ENCODE measurements around the gene GJB4. TPM values are rescaled to one million over a fixed set of nuclear protein-coding genes. Genes with fewer than 3 reads are reported as not detected.
"Not testable (repeated sequence)": the region's sequence is repeated elsewhere in the genome, so short reads cannot be mapped to it uniquely, and the experiment has no call there.

Gene GJB4
- total and polyA plus RNA-seq, 2 donors = 0.42 to 0.84 TPM

GRCh38 chr1:34721646-34722355 lies 37.7 kb upstream of the GJB4 start:
- Histone ChIP-seq H3K9me3 (ENCODE audit: control insufficient read depth in 2 of 2, insufficient read depth in 1 of 2, low read length in 1 of 2) (no peaks in the 10 kb centered on the region), H3K36me3 (ENCODE audit: control insufficient read depth in 2 of 2, insufficient read depth in 2 of 2, low read length in 1 of 2) (no peaks in the 10 kb centered on the region), H3K27ac (ENCODE audit: low read depth in 1 of 2, low read length in 1 of 2) (no peak overlapping the region), H3K4me1 (ENCODE audit: control insufficient read depth in 2 of 2, insufficient read depth in 2 of 2, low read length in 2 of 2) (no peaks in the 10 kb centered on the region), H3K27me3 (ENCODE audit: control insufficient read depth in 2 of 2, insufficient read depth in 1 of 2, low read length in 1 of 2) (no peaks in the 10 kb centered on the region), H3K4me3 (ENCODE audit: low read length in 2 of 2) (no peak overlapping the region)
- no peak for DNase-seq (ENCODE audit: low read depth in 6 of 9, low spot score in 9 of 9)
- 69% methylated on average over 6 of the region's 6 CpGs for WGBS

GRCh38 chr1:34726861-34727260 lies 32.7 kb upstream of the GJB4 start:
- DNase-seq (ENCODE audit: low read depth in 6 of 9, low spot score in 9 of 9) = no peak
- Histone ChIP-seq H3K9me3 (ENCODE audit: control insufficient read depth in 2 of 2, insufficient read depth in 1 of 2, low read length in 1 of 2) (no peaks in the 10 kb centered on the region), H3K27ac (ENCODE audit: low read depth in 1 of 2, low read length in 1 of 2) (no peak overlapping the region), H3K4me3 (ENCODE audit: low read length in 2 of 2) (no peak overlapping the region), H3K27me3 (ENCODE audit: control insufficient read depth in 2 of 2, insufficient read depth in 1 of 2, low read length in 1 of 2) (no peaks in the 10 kb centered on the region), H3K4me1 (ENCODE audit: control insufficient read depth in 2 of 2, insufficient read depth in 2 of 2, low read length in 2 of 2) (no peaks in the 10 kb centered on the region), H3K36me3 (ENCODE audit: control insufficient read depth in 2 of 2, insufficient read depth in 2 of 2, low read length in 1 of 2) (no peaks in the 10 kb centered on the region)
- 41% methylated on average over 6 of the region's 6 CpGs for WGBS

GRCh38 chr1:34730485-34730884 lies 29.1 kb upstream of the GJB4 start:
- H3K36me3 ChIP-seq (ENCODE audit: control insufficient read depth in 2 of 2, insufficient read depth in 2 of 2, low read length in 1 of 2) = no peaks in the 10 kb centered on the region
- H3K27me3 ChIP-seq (ENCODE audit: control insufficient read depth in 2 of 2, insufficient read depth in 1 of 2, low read length in 1 of 2) = no peaks in the 10 kb centered on the region
- DNase-seq (ENCODE audit: low read depth in 6 of 9, low spot score in 9 of 9) = no peak
- WGBS = 93% methylated on average over 5 of the region's 5 CpGs
- no peak overlapping the region for H3K4me3 ChIP-seq (ENCODE audit: low read length in 2 of 2)
- no peaks in the 10 kb centered on the region for H3K4me1 ChIP-seq (ENCODE audit: control insufficient read depth in 2 of 2, insufficient read depth in 2 of 2, low read length in 2 of 2)
- H3K27ac ChIP-seq (ENCODE audit: low read depth in 1 of 2, low read length in 1 of 2) = no peak overlapping the region
- no peaks in the 10 kb centered on the region for H3K9me3 ChIP-seq (ENCODE audit: control insufficient read depth in 2 of 2, insufficient read depth in 1 of 2, low read length in 1 of 2)

- 83% methylated on average over 7 of the region's 7 CpGs for WGBS
- H3K4me3 ChIP-seq (ENCODE audit: low read length in 2 of 2); H3K27me3 ChIP-seq (ENCODE audit: control insufficient read depth in 2 of 2, insufficient read depth in 1 of 2, low read length in 1 of 2); H3K9me3 ChIP-seq (ENCODE audit: control insufficient read depth in 2 of 2, insufficient read depth in 1 of 2, low read length in 1 of 2); H3K27ac ChIP-seq (ENCODE audit: low read depth in 1 of 2, low read length in 1 of 2); H3K36me3 ChIP-seq (ENCODE audit: control insufficient read depth in 2 of 2, insufficient read depth in 2 of 2, low read length in 1 of 2); H3K4me1 ChIP-seq (ENCODE audit: control insufficient read depth in 2 of 2, insufficient read depth in 2 of 2, low read length in 2 of 2); DNase-seq (ENCODE audit: low read depth in 6 of 9, low spot score in 9 of 9): not testable (repeated sequence)
Measured at GRCh38 chr1:34732831-34733230, 26.7 kb upstream of the GJB4 start.

GRCh38 chr1:34736692-34737091 lies 22.8 kb upstream of the GJB4 start:
- 91% methylated on average over 10 of the region's 10 CpGs for WGBS
- no peak for DNase-seq (ENCODE audit: low read depth in 6 of 9, low spot score in 9 of 9)

GRCh38 chr1:34737236-34737635 lies 22.3 kb upstream of the GJB4 start:
- WGBS = 96% methylated on average over 12 of the region's 12 CpGs
- H3K36me3 ChIP-seq (ENCODE audit: control insufficient read depth in 2 of 2, insufficient read depth in 2 of 2, low read length in 1 of 2); H3K27me3 ChIP-seq (ENCODE audit: control insufficient read depth in 2 of 2, insufficient read depth in 1 of 2, low read length in 1 of 2); DNase-seq (ENCODE audit: low read depth in 6 of 9, low spot score in 9 of 9); H3K4me3 ChIP-seq (ENCODE audit: low read length in 2 of 2); H3K27ac ChIP-seq (ENCODE audit: low read depth in 1 of 2, low read length in 1 of 2); H3K9me3 ChIP-seq (ENCODE audit: control insufficient read depth in 2 of 2, insufficient read depth in 1 of 2, low read length in 1 of 2); H3K4me1 ChIP-seq (ENCODE audit: control insufficient read depth in 2 of 2, insufficient read depth in 2 of 2, low read length in 2 of 2): not testable (repeated sequence)

More at GRCh38 chr1:34736692-34737091, 22.8 kb upstream of the GJB4 start:
- no peak overlapping the region for H3K27ac ChIP-seq (ENCODE audit: low read depth in 1 of 2, low read length in 1 of 2)
- H3K36me3 ChIP-seq (ENCODE audit: control insufficient read depth in 2 of 2, insufficient read depth in 2 of 2, low read length in 1 of 2) = no peaks in the 10 kb centered on the region
- no peak overlapping the region for H3K4me3 ChIP-seq (ENCODE audit: low read length in 2 of 2)
- H3K27me3 ChIP-seq (ENCODE audit: control insufficient read depth in 2 of 2, insufficient read depth in 1 of 2, low read length in 1 of 2) = no peaks in the 10 kb centered on the region
- no peaks in the 10 kb centered on the region for H3K4me1 ChIP-seq (ENCODE audit: control insufficient read depth in 2 of 2, insufficient read depth in 2 of 2, low read length in 2 of 2)
- no peaks in the 10 kb centered on the region for H3K9me3 ChIP-seq (ENCODE audit: control insufficient read depth in 2 of 2, insufficient read depth in 1 of 2, low read length in 1 of 2)

- Histone ChIP-seq H3K27me3 (ENCODE audit: control insufficient read depth in 2 of 2, insufficient read depth in 1 of 2, low read length in 1 of 2) (peaks cover 0 to 3% of the 10 kb centered on the region in 2 donors), H3K27ac (ENCODE audit: low read depth in 1 of 2, low read length in 1 of 2) (no peak overlapping the region), H3K36me3 (ENCODE audit: control insufficient read depth in 2 of 2, insufficient read depth in 2 of 2, low read length in 1 of 2) (no peaks in the 10 kb centered on the region), H3K4me3 (ENCODE audit: low read length in 2 of 2) (no peak overlapping the region), H3K9me3 (ENCODE audit: control insufficient read depth in 2 of 2, insufficient read depth in 1 of 2, low read length in 1 of 2) (no peaks in the 10 kb centered on the region), H3K4me1 (ENCODE audit: control insufficient read depth in 2 of 2, insufficient read depth in 2 of 2, low read length in 2 of 2) (no peaks in the 10 kb centered on the region)
- WGBS = 72% methylated on average over 3 of the region's 3 CpGs
- no peak for DNase-seq (ENCODE audit: low read depth in 6 of 9, low spot score in 9 of 9)
Measured at GRCh38 chr1:34739613-34740012, 19.9 kb upstream of the GJB4 start.

GRCh38 chr1:34740161-34740868 lies 19.2 kb upstream of the GJB4 start:
- DNase-seq (ENCODE audit: low read depth in 6 of 9, low spot score in 9 of 9) = no peak
- peaks cover 0 to 3% of the 10 kb centered on the region in 2 donors for H3K27me3 ChIP-seq (ENCODE audit: control insufficient read depth in 2 of 2, insufficient read depth in 1 of 2, low read length in 1 of 2)
- 76% methylated on average over 18 of the region's 18 CpGs for WGBS
- no peaks in the 10 kb centered on the region for H3K36me3 ChIP-seq (ENCODE audit: control insufficient read depth in 2 of 2, insufficient read depth in 2 of 2, low read length in 1 of 2)
- H3K9me3 ChIP-seq (ENCODE audit: control insufficient read depth in 2 of 2, insufficient read depth in 1 of 2, low read length in 1 of 2) = no peaks in the 10 kb centered on the region
- no peak overlapping the region for H3K27ac ChIP-seq (ENCODE audit: low read depth in 1 of 2, low read length in 1 of 2)
- H3K4me1 ChIP-seq (ENCODE audit: control insufficient read depth in 2 of 2, insufficient read depth in 2 of 2, low read length in 2 of 2) = no peaks in the 10 kb centered on the region
- no peak overlapping the region for H3K4me3 ChIP-seq (ENCODE audit: low read length in 2 of 2)

- no peaks in the 10 kb centered on the region for H3K4me1 ChIP-seq (ENCODE audit: control insufficient read depth in 2 of 2, insufficient read depth in 2 of 2, low read length in 2 of 2)
- H3K4me3 ChIP-seq (ENCODE audit: low read length in 2 of 2) = no peak overlapping the region
- peaks cover 0 to 3% of the 10 kb centered on the region in 2 donors for H3K27me3 ChIP-seq (ENCODE audit: control insufficient read depth in 2 of 2, insufficient read depth in 1 of 2, low read length in 1 of 2)
- no peak overlapping the region for H3K27ac ChIP-seq (ENCODE audit: low read depth in 1 of 2, low read length in 1 of 2)
- WGBS = 14% methylated on average over 16 of the region's 16 CpGs
- peak in 8 of 9 donors; percentile 11 to 76 (median 44) for DNase-seq (ENCODE audit: low read depth in 6 of 9, low spot score in 9 of 9)
- H3K9me3 ChIP-seq (ENCODE audit: control insufficient read depth in 2 of 2, insufficient read depth in 1 of 2, low read length in 1 of 2) = no peaks in the 10 kb centered on the region
- no peaks in the 10 kb centered on the region for H3K36me3 ChIP-seq (ENCODE audit: control insufficient read depth in 2 of 2, insufficient read depth in 2 of 2, low read length in 1 of 2)
Measured at GRCh38 chr1:34742667-34743270, 16.8 kb upstream of the GJB4 start.
